ENCODE data around the gene OR2T34.
"Not testable (repeated sequence)": the region's sequence is repeated elsewhere in the genome, so short reads cannot be mapped to it uniquely, and the experiment has no call there.

Gene OR2T34

GRCh38 chr1:248574657-248575056 is at the start of gene OR2T34:
Gene OR2T34, minus strand, starts transcription at chr1:248574757. Its CDS starts 0 bp downstream, at chr1:248574757.
- not testable (repeated sequence) for DNase-seq

GRCh38 chr1:248622570-248623001 is 48.0 kb upstream of the OR2T34 start:
- DNase-seq = no peak

GRCh38 chr1:248621770-248622169 is 47.2 kb upstream of the OR2T34 start:
- no peak for DNase-seq

- no peak for DNase-seq
Observed at GRCh38 chr1:248618878-248619277, 44.3 kb upstream of the OR2T34 start.

- DNase-seq = no peak
Observed at GRCh38 chr1:248618119-248618518, 43.6 kb upstream of the OR2T34 start.

- no peak for DNase-seq
Observed at GRCh38 chr1:248613742-248614141, 39.2 kb upstream of the OR2T34 start.

GRCh38 chr1:248611883-248612414 is 37.4 kb upstream of the OR2T34 start:
- DNase-seq = no peak

GRCh38 chr1:248610301-248610700 is 35.7 kb upstream of the OR2T34 start:
- no peak for DNase-seq

- no peak for DNase-seq
Observed at GRCh38 chr1:248599396-248599795, 24.8 kb upstream of the OR2T34 start.

- DNase-seq = no peak
Observed at GRCh38 chr1:248597589-248597988, 23.0 kb upstream of the OR2T34 start, which contains the start of gene OR2T10. Gene OR2T10, minus strand, starts transcription at chr1:248597700. Its CDS starts 3,932 bp downstream, at chr1:248593768.

- DNase-seq = no peak
Observed at GRCh38 chr1:248596615-248597014, 22.1 kb upstream of the OR2T34 start.

GRCh38 chr1:248593226-248593625 is 18.7 kb upstream of the OR2T34 start:
- no peak for DNase-seq

GRCh38 chr1:248592655-248593054 is 18.1 kb upstream of the OR2T34 start:
- no peak for DNase-seq

- no peak for DNase-seq
Observed at GRCh38 chr1:248590055-248590454, 15.5 kb upstream of the OR2T34 start.

- no peak for DNase-seq
Observed at GRCh38 chr1:248589334-248589733, 14.8 kb upstream of the OR2T34 start.

- no peak for DNase-seq
Observed at GRCh38 chr1:248585266-248585665, 10.7 kb upstream of the OR2T34 start.

GRCh38 chr1:248576260-248576980 is 1.9 kb upstream of the OR2T34 start:
- DNase-seq = no peak

GRCh38 chr1:248573856-248574255 is 701 bp downstream of the OR2T34 start:
- DNase-seq = not testable (repeated sequence)

GRCh38 chr1:248572049-248572448 is 2.5 kb downstream of the OR2T34 start:
- not testable (repeated sequence) for DNase-seq

GRCh38 chr1:248570811-248571210 is 3.7 kb downstream of the OR2T34 start:
- DNase-seq = not testable (repeated sequence)

GRCh38 chr1:248569049-248569448 is 5.5 kb downstream of the OR2T34 start:
- DNase-seq = not testable (repeated sequence)

GRCh38 chr1:248565530-248566373 is 8.8 kb downstream of the OR2T34 start:
- not testable (repeated sequence) for DNase-seq

- DNase-seq = not testable (repeated sequence)
Observed at GRCh38 chr1:248562672-248563071, 11.9 kb downstream of the OR2T34 start, which contains the start of gene OR2T29. Gene OR2T29, minus strand, starts transcription at chr1:248562772. Its CDS starts 3,281 bp downstream, at chr1:248559491.

Data from SHP77 treated with DMSO at 0.1 percent for 48 hours (cell line).